Measurements from ENCODE around the gene TMEM178B. TPM values are rescaled to one million over a fixed set of nuclear protein-coding genes. Genes with fewer than 3 reads are reported as not detected.

The TMEM178B gene
- total RNA-seq, 2 experiments from 2014 or later = 0.18 to 1.9 TPM

DNA sequence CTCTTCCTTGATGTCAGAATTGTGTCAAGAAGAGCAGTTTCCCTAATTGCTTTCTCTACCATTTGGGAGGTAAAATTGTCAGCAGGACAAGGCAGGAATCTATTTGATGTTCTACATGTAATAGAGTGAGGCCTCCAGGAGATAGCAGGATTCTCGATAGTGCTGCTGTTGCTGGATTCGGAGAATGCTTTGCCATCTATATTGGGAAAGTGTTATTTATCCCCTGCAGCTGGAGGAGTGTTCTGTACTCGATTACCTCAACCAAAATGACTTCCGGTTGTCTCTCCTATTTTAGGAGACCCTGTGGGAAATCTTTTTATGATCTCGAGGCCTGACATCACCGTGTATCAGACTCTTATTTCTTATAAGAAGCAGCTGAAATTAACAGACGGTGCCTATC is 217.1 kb downstream of the TMEM178B start:
- CTCF ChIA-PET = no interaction called here
- no peak for ATAC-seq
- H3K36me3 Mint-ChIP-seq = no peaks in the 10 kb centered on the region
- H3K27ac Mint-ChIP-seq = no peak overlapping the region
- no peak for DNase-seq
- peaks cover 16% of the 10 kb centered on the region for H3K27me3 Mint-ChIP-seq
- no peaks in the 10 kb centered on the region for H3K9me3 Mint-ChIP-seq (ENCODE audit: low read depth)
- H3K4me1 Mint-ChIP-seq = no peaks in the 10 kb centered on the region
- no peak overlapping the region for H3K4me3 Mint-ChIP-seq

GRCh38 chr7:141291541-141291940 is 217.7 kb downstream of the TMEM178B start:
- no peaks in the 10 kb centered on the region for H3K36me3 Mint-ChIP-seq
- H3K27me3 Mint-ChIP-seq = peaks cover 16% of the 10 kb centered on the region
- DNase-seq (no peak), ATAC-seq (no peak)
- H3K27ac Mint-ChIP-seq = no peak overlapping the region
- H3K4me3 Mint-ChIP-seq = no peak overlapping the region
- no peaks in the 10 kb centered on the region for H3K9me3 Mint-ChIP-seq (ENCODE audit: low read depth)
- CTCF ChIA-PET = no interaction called here
- no peaks in the 10 kb centered on the region for H3K4me1 Mint-ChIP-seq

GRCh38 chr7:141294143-141294829 is 220.4 kb downstream of the TMEM178B start:
- H3K4me3 Mint-ChIP-seq = no peak overlapping the region
- peaks cover 9% of the 10 kb centered on the region for H3K27me3 Mint-ChIP-seq
- CTCF ChIA-PET = no interaction called here
- no peaks in the 10 kb centered on the region for H3K9me3 Mint-ChIP-seq (ENCODE audit: low read depth)
- no peaks in the 10 kb centered on the region for H3K36me3 Mint-ChIP-seq
- no peak overlapping the region for H3K27ac Mint-ChIP-seq
- no peak for ATAC-seq
- H3K4me1 Mint-ChIP-seq = no peaks in the 10 kb centered on the region
- no peak for DNase-seq

DNA sequence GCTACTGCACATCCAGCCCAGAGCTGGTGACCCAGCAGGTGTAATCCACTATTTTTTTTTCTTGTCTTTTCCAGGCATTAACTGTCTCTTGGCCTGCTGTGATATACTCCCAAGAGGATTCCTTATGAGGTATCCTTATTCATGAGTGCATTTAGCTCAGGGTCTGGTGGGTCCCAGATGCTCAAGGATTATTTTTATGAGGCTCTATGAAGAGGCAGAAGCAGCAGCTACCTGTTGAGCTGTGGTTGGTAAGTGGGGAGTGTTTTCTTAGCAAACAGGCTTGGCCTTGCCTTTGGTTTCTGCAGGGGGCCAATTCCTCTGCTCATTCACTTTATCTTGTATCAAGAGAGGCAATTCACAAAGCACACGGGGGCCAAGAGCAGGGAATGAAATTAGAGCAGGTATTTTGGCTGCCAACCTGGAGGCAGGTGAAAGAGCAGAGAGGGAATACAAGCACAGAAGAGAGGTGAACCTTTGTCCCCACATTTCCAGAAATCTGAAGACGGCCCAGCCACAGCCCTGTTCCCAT is 221.6 kb downstream of the TMEM178B start:
- Mint-ChIP-seq H3K27ac (no peak overlapping the region), H3K9me3 (ENCODE audit: low read depth) (no peaks in the 10 kb centered on the region), H3K4me3 (no peak overlapping the region), H3K36me3 (no peaks in the 10 kb centered on the region), H3K27me3 (peaks cover 7% of the 10 kb centered on the region), H3K4me1 (no peaks in the 10 kb centered on the region)
- DNase-seq = no peak
- CTCF ChIA-PET = no interaction called here
- no peak for ATAC-seq

DNA sequence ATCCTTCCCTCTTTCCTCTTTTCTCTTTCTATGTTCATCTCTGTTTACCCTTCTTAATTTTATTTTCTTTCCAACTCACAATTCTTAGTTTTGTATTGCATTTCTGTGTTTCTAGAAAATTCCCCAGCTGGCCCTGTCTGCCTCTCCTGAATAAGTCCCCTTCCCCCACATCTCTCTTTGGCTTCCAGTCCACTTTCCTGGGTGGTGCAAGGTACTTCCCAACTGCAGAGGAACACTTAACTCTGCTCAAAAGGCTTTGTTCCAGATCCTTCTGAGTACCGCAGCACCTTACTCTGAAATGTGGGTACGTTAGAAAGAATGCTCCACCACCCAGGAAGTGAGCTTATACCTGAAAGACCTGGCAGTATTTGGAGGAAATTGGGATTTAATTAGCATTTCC is 227.0 kb downstream of the TMEM178B start:
- no peaks in the 10 kb centered on the region for H3K4me1 Mint-ChIP-seq
- peaks cover 7% of the 10 kb centered on the region for H3K27me3 Mint-ChIP-seq
- H3K4me3 Mint-ChIP-seq = no peak overlapping the region
- DNase-seq (no peak), ATAC-seq (no peak)
- CTCF ChIA-PET = no interaction called here
- no peak overlapping the region for H3K27ac Mint-ChIP-seq
- no peaks in the 10 kb centered on the region for H3K9me3 Mint-ChIP-seq (ENCODE audit: low read depth)
- no peaks in the 10 kb centered on the region for H3K36me3 Mint-ChIP-seq

DNA sequence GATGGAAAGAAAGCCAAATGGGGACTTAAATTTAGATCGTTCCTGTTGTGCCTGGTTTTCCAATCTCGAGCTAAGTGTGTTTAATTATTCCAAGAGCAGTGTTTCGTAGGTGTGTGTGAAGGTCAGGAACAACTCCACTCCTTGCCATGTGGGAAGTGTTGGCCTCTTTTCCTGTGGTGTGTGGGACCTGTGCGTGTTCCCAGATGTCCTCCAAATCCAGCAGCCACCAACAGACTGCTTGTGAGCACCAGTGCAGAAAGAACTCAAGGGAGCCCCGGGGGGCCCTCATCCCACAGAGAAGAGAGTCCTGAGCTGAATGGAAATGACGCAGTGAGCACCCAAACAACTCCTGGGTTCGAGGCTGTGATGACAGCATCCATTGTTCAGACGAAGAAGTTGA is 227.7 kb downstream of the TMEM178B start:
- no peak for DNase-seq
- Mint-ChIP-seq H3K4me3 (no peak overlapping the region), H3K4me1 (no peaks in the 10 kb centered on the region), H3K27me3 (peaks cover 7% of the 10 kb centered on the region), H3K36me3 (no peaks in the 10 kb centered on the region), H3K9me3 (ENCODE audit: low read depth) (no peaks in the 10 kb centered on the region), H3K27ac (no peak overlapping the region)
- CTCF ChIA-PET = no interaction called here
- no peak for ATAC-seq

GRCh38 chr7:141302617-141303016 is 228.8 kb downstream of the TMEM178B start:
- no peaks in the 10 kb centered on the region for H3K9me3 Mint-ChIP-seq (ENCODE audit: low read depth)
- H3K4me1 Mint-ChIP-seq = no peaks in the 10 kb centered on the region
- no peaks in the 10 kb centered on the region for H3K36me3 Mint-ChIP-seq
- peaks cover 7% of the 10 kb centered on the region for H3K27me3 Mint-ChIP-seq
- ATAC-seq = no peak
- CTCF ChIA-PET = no interaction called here
- H3K27ac Mint-ChIP-seq = no peak overlapping the region
- no peak for DNase-seq
- H3K4me3 Mint-ChIP-seq = no peak overlapping the region

- no peak for ATAC-seq
- no peaks in the 10 kb centered on the region for H3K4me1 Mint-ChIP-seq
- H3K36me3 Mint-ChIP-seq = no peaks in the 10 kb centered on the region
- no peak overlapping the region for H3K4me3 Mint-ChIP-seq
- peaks cover 11% of the 10 kb centered on the region for H3K27me3 Mint-ChIP-seq
- no peak overlapping the region for H3K27ac Mint-ChIP-seq
- H3K9me3 Mint-ChIP-seq (ENCODE audit: low read depth) = no peaks in the 10 kb centered on the region
- no peak for DNase-seq
- CTCF ChIA-PET = no interaction called here
These were observed 230.4 kb downstream of the TMEM178B start for GRCh38 chr7:141304291-141304690.

DNA sequence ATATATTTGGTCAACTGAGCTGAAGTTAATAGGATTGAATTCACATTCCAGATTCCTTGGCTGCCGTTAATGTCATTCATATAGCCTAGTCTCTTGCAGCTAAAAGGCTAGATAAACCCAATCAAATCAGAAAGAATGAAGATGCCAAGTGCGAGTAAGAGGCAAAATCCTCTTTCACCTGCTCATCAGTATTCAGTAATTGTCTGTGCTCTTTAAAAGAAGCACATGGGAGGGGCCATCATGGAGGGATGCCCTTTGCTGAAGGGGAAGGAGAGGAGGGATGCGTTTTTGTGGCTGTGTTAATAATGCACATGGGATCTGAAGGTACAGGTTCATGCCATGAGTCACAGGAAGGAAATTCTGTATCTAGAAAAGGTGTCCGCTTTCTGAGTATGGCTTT is 232.2 kb downstream of the TMEM178B start:
- no peaks in the 10 kb centered on the region for H3K4me1 Mint-ChIP-seq
- no peak overlapping the region for H3K27ac Mint-ChIP-seq
- no peaks in the 10 kb centered on the region for H3K9me3 Mint-ChIP-seq (ENCODE audit: low read depth)
- H3K36me3 Mint-ChIP-seq = no peaks in the 10 kb centered on the region
- no peak overlapping the region for H3K4me3 Mint-ChIP-seq
- CTCF ChIA-PET = no interaction called here
- DNase-seq (no peak), ATAC-seq (no peak)
- peaks cover 11% of the 10 kb centered on the region for H3K27me3 Mint-ChIP-seq

- no peaks in the 10 kb centered on the region for H3K4me1 Mint-ChIP-seq
- CTCF ChIA-PET = no interaction called here
- no peaks in the 10 kb centered on the region for H3K9me3 Mint-ChIP-seq (ENCODE audit: low read depth)
- peaks cover 10% of the 10 kb centered on the region for H3K27me3 Mint-ChIP-seq
- no peak overlapping the region for H3K27ac Mint-ChIP-seq
- ATAC-seq = no peak
- H3K4me3 Mint-ChIP-seq = no peak overlapping the region
- no peak for DNase-seq
- H3K36me3 Mint-ChIP-seq = no peaks in the 10 kb centered on the region
These were observed 238.5 kb downstream of the TMEM178B start for GRCh38 chr7:141312395-141312794.

DNA sequence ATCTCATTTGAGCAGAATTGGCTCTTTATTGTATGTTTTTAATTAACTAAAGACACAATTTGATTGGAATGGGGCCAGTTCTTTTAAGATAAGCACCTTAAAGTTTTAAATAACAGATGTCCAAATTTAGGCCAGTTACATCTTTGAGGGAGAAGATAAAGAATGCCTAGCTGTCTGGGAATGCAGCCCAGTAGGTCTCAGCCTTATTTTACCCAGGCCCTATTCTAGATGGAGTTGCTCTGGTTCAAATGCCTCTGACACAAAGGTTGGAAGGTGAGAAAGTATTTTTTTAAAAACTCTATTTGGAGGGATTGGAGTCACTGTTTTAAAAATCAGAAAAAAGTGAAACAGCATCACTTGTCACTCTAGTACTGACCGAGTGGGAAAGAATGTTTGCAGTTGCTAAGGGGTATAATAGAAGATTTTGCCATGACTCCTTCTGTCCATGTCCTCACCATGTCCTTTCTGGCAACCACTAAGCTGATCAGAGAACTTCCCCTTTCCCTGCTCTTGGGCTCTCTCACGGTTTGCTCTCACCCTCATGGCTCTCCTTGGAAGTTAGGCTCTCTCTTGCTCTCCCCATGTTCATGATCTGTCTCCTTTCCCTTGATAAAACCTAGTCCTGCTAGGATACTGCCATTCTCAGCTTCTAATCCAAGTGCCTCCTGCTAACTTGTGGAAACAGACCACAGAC is 239.1 kb downstream of the TMEM178B start:
- CTCF ChIA-PET = no interaction called here
- Mint-ChIP-seq H3K4me3 (no peak overlapping the region), H3K27me3 (peaks cover 8% of the 10 kb centered on the region), H3K27ac (no peak overlapping the region), H3K9me3 (ENCODE audit: low read depth) (no peaks in the 10 kb centered on the region), H3K4me1 (no peaks in the 10 kb centered on the region), H3K36me3 (no peaks in the 10 kb centered on the region)
- no peak for DNase-seq
- no peak for ATAC-seq

- H3K27me3 Mint-ChIP-seq = peaks cover 6% of the 10 kb centered on the region
- ATAC-seq = no peak
- no peaks in the 10 kb centered on the region for H3K4me1 Mint-ChIP-seq
- H3K9me3 Mint-ChIP-seq (ENCODE audit: low read depth) = no peaks in the 10 kb centered on the region
- no peak for DNase-seq
- no peaks in the 10 kb centered on the region for H3K36me3 Mint-ChIP-seq
- CTCF ChIA-PET = no interaction called here
- no peak overlapping the region for H3K4me3 Mint-ChIP-seq
- no peak overlapping the region for H3K27ac Mint-ChIP-seq
These were observed 240.0 kb downstream of the TMEM178B start for GRCh38 chr7:141313896-141314295.

GRCh38 chr7:141317033-141317585 is 243.2 kb downstream of the TMEM178B start:
- CTCF ChIA-PET = no interaction called here
- no peak overlapping the region for H3K4me3 Mint-ChIP-seq
- no peak overlapping the region for H3K27ac Mint-ChIP-seq
- no peaks in the 10 kb centered on the region for H3K36me3 Mint-ChIP-seq
- DNase-seq (no peak), ATAC-seq (no peak)
- H3K4me1 Mint-ChIP-seq = no peaks in the 10 kb centered on the region
- H3K27me3 Mint-ChIP-seq = peaks cover 5% of the 10 kb centered on the region
- no peaks in the 10 kb centered on the region for H3K9me3 Mint-ChIP-seq (ENCODE audit: low read depth)

DNA sequence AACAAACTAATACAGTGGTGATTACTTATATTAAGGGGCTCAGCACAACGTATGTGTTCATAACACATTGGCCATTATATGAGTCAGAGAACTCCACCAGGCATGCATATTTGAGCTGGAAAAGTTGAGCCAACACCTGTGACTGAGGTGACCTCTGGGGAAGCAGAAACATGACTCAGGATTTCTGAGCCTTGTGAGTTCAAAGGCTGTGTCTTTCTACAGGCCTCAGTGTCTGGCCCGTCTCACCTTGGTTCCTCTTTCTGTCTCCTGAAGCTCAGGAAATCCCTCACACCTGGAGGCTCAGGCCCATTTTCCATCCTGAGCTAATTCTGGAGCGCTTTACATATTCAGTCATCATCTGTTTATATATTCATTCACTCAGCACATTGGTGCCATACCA is 246.4 kb downstream of the TMEM178B start:
- Mint-ChIP-seq H3K27me3 (peaks cover 10% of the 10 kb centered on the region), H3K4me3 (no peak overlapping the region), H3K36me3 (no peaks in the 10 kb centered on the region), H3K27ac (no peak overlapping the region), H3K4me1 (no peaks in the 10 kb centered on the region), H3K9me3 (ENCODE audit: low read depth) (no peaks in the 10 kb centered on the region)
- CTCF ChIA-PET = no interaction called here
- ATAC-seq (no peak), DNase-seq (no peak)
